IPS DF 6.9 (cell line): Measurements from ENCODE around the gene KRTAP10-11.
"Not testable (repeated sequence)": the region's sequence is repeated elsewhere in the genome, so short reads cannot be mapped to it uniquely, and the experiment has no call there.

Source experiments
- DNase-seq: peaks from one replicate; pipeline ENCODE4 v3.0.0-alpha.2; 2013; ENCODE audit warnings: low read depth, low spot score
- H3K27ac ChIP-seq: one replicate; pipeline ENCODE4 v1.5.1; 2013; ENCODE audit warnings: low read length, control low read depth
- H3K27me3 ChIP-seq: 2 replicates; pipeline ENCODE4 v1.6.1; 2013; ENCODE audit warnings: mild to moderate bottlenecking, low read length; ENCODE audit not compliant: control insufficient read depth, insufficient read depth
- H3K36me3 ChIP-seq: 2 replicates; pipeline ENCODE4 v1.6.1; 2013; ENCODE audit warnings: low read length; ENCODE audit not compliant: control insufficient read depth, insufficient read depth
- H3K4me1 ChIP-seq: 2 replicates; pipeline ENCODE4 v1.6.1; 2013; ENCODE audit warnings: low read length; ENCODE audit not compliant: control insufficient read depth, insufficient read depth
- H3K4me3 ChIP-seq: 2 replicates; pipeline ENCODE4 v1.5.1; 2013; ENCODE audit warnings: mild to moderate bottlenecking, low read length
- H3K9me3 ChIP-seq: 2 replicates; pipeline ENCODE4 v1.6.1; 2013; ENCODE audit warnings: low read length, inconsistent platforms; ENCODE audit not compliant: control insufficient read depth, insufficient read depth
- WGBS: extraction: QIAGEN DNeasy Blood & Tissue Kit; methylation state at CpG from one replicate; pipeline ENCODE4 v1.1.7; 2013; ENCODE audit warnings: mixed read lengths, missing lambda C conversion rate; ENCODE audit not compliant: insufficient read length, insufficient coverage; 5-methylcytosine and 5-hydroxymethylcytosine counted together

KRTAP10-11 gene

DNA sequence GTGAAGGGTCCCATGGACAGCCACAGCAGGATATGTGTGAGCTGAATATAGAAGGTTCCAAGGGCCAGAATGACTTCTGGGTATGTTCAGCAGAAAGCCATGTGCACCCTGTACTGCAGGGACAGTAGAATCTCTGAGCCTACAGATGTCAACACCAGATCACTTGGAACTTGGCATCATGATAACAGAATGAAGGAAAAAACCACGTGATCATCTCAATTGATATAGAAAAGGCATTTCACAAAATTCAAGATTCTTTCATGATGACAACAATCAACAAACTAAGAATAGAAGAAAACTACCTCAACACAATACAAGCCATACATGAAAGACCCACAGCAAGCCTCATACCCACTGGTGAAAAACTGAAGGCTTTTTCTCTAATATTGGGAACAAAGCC lies 21.4 kb downstream of the KRTAP10-11 start:
- no peak for DNase-seq
- no peaks in the 10 kb centered on the region; the same call in 1 of the 2 replicates for H3K4me1 ChIP-seq
- WGBS, result no CpG with 5 or more reads among the region's 1 CpG
- H3K9me3 ChIP-seq, result peaks cover 3% of the 10 kb centered on the region; the same call in 1 of the 2 replicates
- H3K4me3 ChIP-seq, result no peak overlapping the region
- H3K36me3 ChIP-seq, result no peaks in the 10 kb centered on the region
- no peaks in the 10 kb centered on the region for H3K27me3 ChIP-seq
- H3K27ac ChIP-seq, result no peak overlapping the region

DNA sequence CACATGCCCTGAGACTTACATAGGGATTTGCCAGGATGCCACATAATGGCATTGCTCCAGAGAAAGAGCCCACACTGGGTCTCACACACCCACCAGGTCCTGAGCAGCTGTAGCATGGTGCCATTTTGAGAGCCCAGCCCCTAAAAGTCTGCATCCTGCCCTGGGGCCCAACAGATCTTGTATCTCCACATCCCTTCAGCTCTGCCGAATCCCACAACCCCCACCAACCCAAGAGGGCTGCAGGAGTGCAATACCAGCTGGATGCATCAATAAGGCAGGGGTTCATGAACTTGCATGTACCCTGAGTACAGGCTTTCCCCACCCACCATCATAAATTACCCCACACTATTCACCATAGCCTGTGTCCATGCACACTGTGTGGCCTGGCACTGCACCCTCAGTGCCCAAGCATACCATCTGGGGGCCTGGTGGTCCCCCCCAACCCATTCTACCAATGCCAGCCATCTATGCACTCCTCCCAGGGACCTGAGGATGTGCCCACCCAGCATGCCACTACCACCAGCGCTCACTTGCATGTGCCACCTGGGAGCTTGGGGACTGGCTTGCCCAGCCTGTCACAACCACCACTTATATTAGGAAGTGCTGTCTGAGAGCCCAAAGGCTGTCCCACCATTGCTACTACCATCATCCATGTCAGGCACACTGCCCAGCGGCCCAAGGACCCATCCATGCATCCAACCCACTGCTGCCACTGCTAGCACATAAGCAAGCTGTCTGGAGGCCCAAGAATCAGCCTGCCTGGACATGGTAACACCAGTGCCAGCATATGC lies 24.6 kb downstream of the KRTAP10-11 start:
- no CpG with 5 or more reads among the region's 3 CpGs for WGBS

DNA sequence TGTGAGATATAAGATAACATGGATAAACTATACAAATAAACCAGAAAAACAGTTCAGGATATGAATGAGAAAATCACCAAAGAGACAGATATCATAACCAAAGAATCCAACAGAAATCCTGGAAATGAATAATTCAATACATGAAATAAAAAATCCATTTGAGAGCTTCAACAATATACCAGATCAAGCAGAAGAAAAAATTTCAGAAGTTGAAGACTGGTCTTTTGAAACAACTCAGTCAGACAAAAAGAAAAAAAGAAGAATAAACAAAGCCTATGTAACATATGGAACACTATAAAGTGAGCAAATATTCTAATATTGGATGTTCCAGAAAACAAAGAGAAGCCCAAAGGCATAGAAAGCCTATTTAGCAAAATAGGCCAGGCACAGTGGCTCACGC lies 25.7 kb downstream of the KRTAP10-11 start:
- H3K9me3 ChIP-seq, result peaks cover 3% of the 10 kb centered on the region; the same call in 1 of the 2 replicates
- H3K27me3 ChIP-seq, result no peaks in the 10 kb centered on the region
- WGBS, result no CpG with 5 or more reads among the region's 1 CpG
- DNase-seq, result no peak
- H3K4me1 ChIP-seq, result no peaks in the 10 kb centered on the region
- H3K36me3 ChIP-seq, result no peaks in the 10 kb centered on the region
- H3K4me3 ChIP-seq, result no peak overlapping the region
- no peak overlapping the region for H3K27ac ChIP-seq

More for the DNA sequence above, 24.6 kb downstream of the KRTAP10-11 start:
- H3K27ac ChIP-seq, result no peak overlapping the region
- no peak for DNase-seq
- H3K9me3 ChIP-seq, result peaks cover 3% of the 10 kb centered on the region; the same call in 1 of the 2 replicates
- H3K4me3 ChIP-seq, result no peak overlapping the region
- no peaks in the 10 kb centered on the region; the same call in 1 of the 2 replicates for H3K4me1 ChIP-seq
- H3K36me3 ChIP-seq, result no peaks in the 10 kb centered on the region
- no peaks in the 10 kb centered on the region for H3K27me3 ChIP-seq

DNA sequence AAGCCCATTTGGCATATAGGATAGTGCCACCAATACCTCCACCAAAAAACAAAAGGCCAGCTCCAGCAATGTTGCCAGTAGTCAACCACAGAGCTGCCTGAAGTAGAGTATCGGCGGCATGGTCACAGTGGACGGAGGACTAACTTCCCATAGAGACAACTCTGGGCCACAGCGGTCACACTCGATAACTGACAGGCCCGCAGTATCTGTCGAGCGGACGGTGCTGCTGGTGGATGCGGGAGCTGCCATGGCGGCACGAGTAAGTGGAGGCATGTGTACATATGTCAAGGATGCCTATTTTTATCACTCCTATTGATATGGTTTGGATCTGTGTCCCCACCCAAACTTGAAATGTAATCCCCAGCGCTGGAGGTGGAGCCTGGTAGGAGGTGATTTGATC lies 31.7 kb downstream of the KRTAP10-11 start:
- no peaks in the 10 kb centered on the region for H3K36me3 ChIP-seq
- H3K27me3 ChIP-seq, result no peaks in the 10 kb centered on the region
- H3K27ac ChIP-seq, result no peak overlapping the region
- H3K9me3 ChIP-seq, result no peaks in the 10 kb centered on the region
- H3K4me3 ChIP-seq, result no peak overlapping the region
- DNase-seq, result no peak
- no CpG with 5 or more reads among the region's 13 CpGs for WGBS
- H3K4me1 ChIP-seq, result no peaks in the 10 kb centered on the region

DNA sequence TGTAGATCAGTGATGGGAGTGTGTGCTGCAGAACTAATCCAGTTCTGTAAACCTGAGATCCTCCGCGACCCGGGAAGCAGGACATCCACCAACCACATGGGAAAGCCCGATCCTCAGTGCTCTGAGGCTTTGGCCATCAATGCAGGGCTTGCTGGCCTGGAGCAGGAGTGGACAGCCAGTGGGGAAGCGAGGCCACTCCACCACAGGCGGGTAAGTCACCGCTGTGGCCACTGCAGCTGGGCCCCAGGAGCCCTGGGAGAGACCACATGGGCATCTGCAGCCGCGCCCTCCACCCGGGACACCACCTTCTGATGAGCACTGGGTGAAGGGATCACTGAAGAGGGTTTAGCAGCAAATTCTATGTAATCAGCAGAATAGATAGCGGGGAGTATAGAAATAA lies 34.9 kb downstream of the KRTAP10-11 start:
- WGBS, result no CpG with 5 or more reads among the region's 11 CpGs
- Histone ChIP-seq H3K9me3 (no peaks in the 10 kb centered on the region), H3K36me3 (no peaks in the 10 kb centered on the region), H3K4me3 (no peak overlapping the region), H3K27me3 (no peaks in the 10 kb centered on the region), H3K4me1 (peaks cover under 1% of the 10 kb centered on the region; the same call in 1 of the 2 replicates), H3K27ac (no peak overlapping the region)
- no peak for DNase-seq

DNA sequence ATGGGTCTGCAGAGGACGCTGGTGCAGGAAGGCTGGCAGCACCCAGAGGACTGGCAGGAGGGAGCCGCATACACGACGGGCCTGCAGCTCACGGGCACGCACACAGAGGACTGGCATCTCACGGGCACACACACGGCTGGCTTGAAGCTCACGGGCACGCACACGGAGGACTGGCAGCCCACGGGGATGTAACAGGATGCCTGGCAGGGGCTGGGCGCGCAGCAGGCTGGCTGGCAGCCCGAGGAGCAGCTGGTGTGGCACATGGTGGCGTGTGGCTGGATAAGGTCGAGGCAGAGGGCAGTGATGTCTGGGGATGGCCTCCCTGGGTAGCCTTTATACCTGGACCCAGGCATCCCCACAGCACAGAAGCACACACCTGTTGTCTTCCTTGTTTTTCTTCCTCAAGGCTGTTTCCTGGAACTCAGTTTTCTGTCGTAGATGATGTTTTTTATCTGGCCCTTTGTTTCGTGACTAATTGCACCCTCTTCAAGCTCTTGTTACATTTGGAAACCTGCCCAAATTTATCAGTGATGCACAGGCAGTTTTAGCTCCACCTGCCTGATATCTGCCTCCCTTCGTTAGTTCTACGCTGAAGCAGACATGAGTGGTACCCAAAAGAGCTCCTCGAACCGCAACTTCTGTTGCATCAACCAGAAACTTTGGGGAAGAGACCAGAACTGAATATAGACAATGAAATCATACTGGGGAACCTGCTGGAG lies 35.8 kb downstream of the KRTAP10-11 start, which contains the start of gene KRTAP12-1:
Gene KRTAP12-1, minus strand, starts transcription at position 303 of the 719 bp plus-strand sequence. Its CDS starts 40 bp downstream, at position 263.
- no peaks in the 10 kb centered on the region for H3K36me3 ChIP-seq
- H3K4me3 ChIP-seq, result no peak within 1 kb of the TSS
- WGBS, result no CpG with 5 or more reads among the region's 23 CpGs
- H3K4me1 ChIP-seq, result peaks cover 5% of the 10 kb centered on the region; the same call in 1 of the 2 replicates
- no peaks in the 10 kb centered on the region for H3K27me3 ChIP-seq
- no peaks in the 10 kb centered on the region for H3K9me3 ChIP-seq
- DNase-seq, result no peak
- H3K27ac ChIP-seq, result no peak within 1 kb of the TSS

DNA sequence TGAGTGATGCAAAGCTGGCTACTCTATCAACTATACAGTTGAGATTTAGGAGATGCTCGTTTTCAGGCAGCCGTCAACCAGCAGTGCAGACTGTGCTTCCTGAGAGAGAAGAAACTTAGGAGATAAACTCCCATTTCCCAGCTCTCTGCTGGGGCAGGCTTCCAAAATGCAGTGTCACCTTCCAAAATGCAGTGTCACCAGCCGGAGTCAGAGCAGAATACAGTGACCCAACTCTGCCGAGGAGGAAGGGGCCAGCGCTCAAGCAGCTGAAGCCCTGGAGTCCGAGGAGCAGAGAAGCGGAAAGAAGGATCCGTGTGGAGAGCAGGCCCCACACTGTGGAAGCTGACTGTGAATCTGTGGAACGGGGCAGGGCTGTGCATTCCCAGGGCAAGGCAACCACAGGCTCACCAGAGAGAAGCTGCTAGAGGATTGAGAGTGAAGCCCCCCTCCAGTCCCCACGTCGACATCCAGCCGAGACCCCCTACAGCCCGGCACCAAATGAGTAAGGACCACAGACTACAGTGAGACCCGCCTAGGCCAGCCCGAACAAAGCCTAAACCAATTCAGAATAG lies 36.5 kb downstream of the KRTAP10-11 start:
- no peak for DNase-seq
- H3K27ac ChIP-seq, result no peak overlapping the region
- no CpG with 5 or more reads among the region's 15 CpGs for WGBS
- no peaks in the 10 kb centered on the region for H3K9me3 ChIP-seq
- no peaks in the 10 kb centered on the region for H3K36me3 ChIP-seq
- H3K27me3 ChIP-seq, result no peaks in the 10 kb centered on the region
- H3K4me1 ChIP-seq, result peaks cover 7% of the 10 kb centered on the region
- H3K4me3 ChIP-seq, result no peak overlapping the region

DNA sequence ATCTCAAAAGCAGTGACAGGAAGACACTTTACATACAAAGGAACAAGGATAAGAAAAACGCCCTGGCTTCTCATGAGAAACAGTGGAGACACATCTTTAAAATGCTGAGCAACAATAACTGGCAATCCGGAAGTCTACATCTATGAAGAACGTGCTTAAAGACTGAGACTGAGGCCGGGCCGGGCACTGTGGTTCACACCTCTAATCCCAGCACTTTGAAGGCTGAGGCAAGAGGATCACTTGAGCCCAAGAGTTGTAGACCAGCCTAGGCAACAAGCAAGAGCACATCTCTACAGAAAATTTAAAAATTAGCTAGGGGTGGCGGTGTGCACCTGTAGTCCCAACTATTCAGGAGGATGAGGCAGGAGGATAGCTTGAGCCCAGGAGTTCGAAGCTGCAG lies 37.9 kb downstream of the KRTAP10-11 start:
- no peak for DNase-seq
- Histone ChIP-seq H3K9me3 (no peaks in the 10 kb centered on the region), H3K27ac (no peak overlapping the region), H3K4me3 (no peak overlapping the region), H3K4me1 (peaks cover 7% of the 10 kb centered on the region), H3K27me3 (no peaks in the 10 kb centered on the region), H3K36me3 (no peaks in the 10 kb centered on the region)
- WGBS, result no CpG with 5 or more reads among the region's 7 CpGs

DNA sequence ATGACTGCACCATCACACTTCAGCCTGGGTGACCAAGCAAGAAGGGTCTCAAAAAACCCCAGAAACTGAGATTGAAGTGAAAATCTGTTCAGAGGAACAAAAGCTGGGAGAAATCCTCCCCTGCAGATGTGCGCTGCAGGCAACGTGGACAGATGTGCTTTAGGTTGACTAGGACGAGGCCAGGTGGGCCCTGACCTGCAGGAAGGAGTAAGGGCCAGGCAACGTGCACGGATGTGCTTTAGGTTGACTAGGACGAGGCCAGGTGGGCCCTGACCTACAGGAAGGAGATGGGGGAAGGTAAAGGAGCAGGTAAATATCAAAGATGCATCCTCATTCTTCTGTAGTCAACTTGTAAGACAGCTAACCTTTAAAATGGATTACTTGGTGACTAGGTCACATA lies 38.3 kb downstream of the KRTAP10-11 start:
- no peaks in the 10 kb centered on the region for H3K9me3 ChIP-seq
- DNase-seq, result no peak
- H3K36me3 ChIP-seq, result no peaks in the 10 kb centered on the region
- no peaks in the 10 kb centered on the region for H3K27me3 ChIP-seq
- H3K4me1 ChIP-seq, result peaks cover 7% of the 10 kb centered on the region
- no peak overlapping the region for H3K27ac ChIP-seq
- no peak overlapping the region for H3K4me3 ChIP-seq
- WGBS, result no CpG with 5 or more reads among the region's 6 CpGs

DNA sequence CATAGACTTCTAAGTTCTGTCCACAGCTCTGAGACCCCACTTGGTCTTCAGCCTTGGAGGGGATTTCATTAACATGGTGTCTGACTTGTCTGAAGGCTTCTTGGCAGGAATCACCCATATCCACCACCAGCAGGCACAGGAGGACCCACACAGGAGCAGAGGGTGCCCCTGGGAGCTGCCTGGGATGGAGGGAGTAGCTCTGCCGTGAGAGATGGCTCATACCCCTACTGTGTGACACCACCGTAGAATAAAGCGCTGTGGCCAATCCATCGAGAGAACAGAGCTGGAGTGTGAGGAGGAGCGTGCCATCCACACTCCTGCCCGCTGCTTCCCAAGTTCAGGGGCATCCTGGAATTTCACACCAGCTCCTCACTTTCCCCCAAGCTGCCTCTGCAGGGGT lies 38.8 kb downstream of the KRTAP10-11 start:
- H3K4me3 ChIP-seq, H3K27me3 ChIP-seq, H3K36me3 ChIP-seq, H3K9me3 ChIP-seq, H3K4me1 ChIP-seq, H3K27ac ChIP-seq, DNase-seq: not testable (repeated sequence)
- WGBS, result no CpG with 5 or more reads among the region's 6 CpGs
